ENCODE results near the gene ST3GAL5.

The ST3GAL5 gene

DNA sequence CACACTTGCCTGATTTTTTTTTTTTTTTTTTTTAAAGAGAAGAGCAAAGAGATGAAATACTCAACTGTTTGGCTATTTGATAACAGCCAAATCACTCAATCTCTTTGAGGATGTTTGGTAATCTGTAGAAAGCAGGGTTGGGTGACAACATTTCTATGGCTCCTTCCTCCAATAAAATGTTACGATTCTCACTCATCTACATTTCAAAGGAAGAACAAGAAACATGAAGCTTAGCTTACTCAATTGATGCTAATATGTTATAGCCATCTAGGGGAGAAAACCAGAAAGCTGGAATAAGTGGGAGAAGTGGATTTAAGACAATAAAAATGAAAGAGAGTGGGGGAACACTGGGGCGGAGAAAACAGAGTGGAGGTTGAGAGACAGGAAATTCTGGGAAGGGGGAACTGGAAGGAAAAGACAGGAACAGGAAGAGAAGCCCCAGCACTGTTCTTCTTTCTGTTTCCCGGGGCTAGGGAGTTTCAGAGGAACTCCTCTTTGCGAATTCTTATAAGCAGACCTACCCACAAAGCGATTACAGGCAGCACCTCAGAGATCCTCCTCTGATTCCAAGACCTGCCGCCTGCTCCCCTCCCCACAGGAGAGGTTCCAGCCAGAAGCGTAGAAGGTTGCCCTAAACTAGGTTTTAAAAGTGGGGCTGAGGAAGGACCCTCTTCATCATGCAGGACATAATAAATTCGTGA lies 13.3 kb downstream of the ST3GAL5 start:
- TF ChIP-seq, protein P1, sequence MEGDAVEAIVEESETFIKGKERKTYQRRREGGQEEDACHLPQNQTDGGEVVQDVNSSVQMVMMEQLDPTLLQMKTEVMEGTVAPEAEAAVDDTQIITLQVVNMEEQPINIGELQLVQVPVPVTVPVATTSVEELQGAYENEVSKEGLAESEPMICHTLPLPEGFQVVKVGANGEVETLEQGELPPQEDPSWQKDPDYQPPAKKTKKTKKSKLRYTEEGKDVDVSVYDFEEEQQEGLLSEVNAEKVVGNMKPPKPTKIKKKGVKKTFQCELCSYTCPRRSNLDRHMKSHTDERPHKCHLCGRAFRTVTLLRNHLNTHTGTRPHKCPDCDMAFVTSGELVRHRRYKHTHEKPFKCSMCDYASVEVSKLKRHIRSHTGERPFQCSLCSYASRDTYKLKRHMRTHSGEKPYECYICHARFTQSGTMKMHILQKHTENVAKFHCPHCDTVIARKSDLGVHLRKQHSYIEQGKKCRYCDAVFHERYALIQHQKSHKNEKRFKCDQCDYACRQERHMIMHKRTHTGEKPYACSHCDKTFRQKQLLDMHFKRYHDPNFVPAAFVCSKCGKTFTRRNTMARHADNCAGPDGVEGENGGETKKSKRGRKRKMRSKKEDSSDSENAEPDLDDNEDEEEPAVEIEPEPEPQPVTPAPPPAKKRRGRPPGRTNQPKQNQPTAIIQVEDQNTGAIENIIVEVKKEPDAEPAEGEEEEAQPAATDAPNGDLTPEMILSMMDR (IDR thresholded peaks at IDR 0.05; ENCODE audit: insufficient read depth, low read length) = no peak
- TF ChIP-seq GABPA (IDR thresholded peaks at IDR 0.05; ENCODE audit: low read depth) (no peak), POLR2AphosphoS5 (IDR thresholded peaks at IDR 0.05; ENCODE audit: low read depth) (no peak), SPI1 (IDR thresholded peaks at IDR 0.05; ENCODE audit: borderline replicate concordance, low read depth) (no peak)
- TF ChIP-seq, protein P2, sequence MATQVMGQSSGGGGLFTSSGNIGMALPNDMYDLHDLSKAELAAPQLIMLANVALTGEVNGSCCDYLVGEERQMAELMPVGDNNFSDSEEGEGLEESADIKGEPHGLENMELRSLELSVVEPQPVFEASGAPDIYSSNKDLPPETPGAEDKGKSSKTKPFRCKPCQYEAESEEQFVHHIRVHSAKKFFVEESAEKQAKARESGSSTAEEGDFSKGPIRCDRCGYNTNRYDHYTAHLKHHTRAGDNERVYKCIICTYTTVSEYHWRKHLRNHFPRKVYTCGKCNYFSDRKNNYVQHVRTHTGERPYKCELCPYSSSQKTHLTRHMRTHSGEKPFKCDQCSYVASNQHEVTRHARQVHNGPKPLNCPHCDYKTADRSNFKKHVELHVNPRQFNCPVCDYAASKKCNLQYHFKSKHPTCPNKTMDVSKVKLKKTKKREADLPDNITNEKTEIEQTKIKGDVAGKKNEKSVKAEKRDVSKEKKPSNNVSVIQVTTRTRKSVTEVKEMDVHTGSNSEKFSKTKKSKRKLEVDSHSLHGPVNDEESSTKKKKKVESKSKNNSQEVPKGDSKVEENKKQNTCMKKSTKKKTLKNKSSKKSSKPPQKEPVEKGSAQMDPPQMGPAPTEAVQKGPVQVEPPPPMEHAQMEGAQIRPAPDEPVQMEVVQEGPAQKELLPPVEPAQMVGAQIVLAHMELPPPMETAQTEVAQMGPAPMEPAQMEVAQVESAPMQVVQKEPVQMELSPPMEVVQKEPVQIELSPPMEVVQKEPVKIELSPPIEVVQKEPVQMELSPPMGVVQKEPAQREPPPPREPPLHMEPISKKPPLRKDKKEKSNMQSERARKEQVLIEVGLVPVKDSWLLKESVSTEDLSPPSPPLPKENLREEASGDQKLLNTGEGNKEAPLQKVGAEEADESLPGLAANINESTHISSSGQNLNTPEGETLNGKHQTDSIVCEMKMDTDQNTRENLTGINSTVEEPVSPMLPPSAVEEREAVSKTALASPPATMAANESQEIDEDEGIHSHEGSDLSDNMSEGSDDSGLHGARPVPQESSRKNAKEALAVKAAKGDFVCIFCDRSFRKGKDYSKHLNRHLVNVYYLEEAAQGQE (IDR thresholded peaks at IDR 0.05; ENCODE audit: insufficient replicate concordance, low read depth) = no peak
- Histone ChIP-seq H3K27me3 (ENCODE audit: insufficient read depth, poor library complexity, severe bottlenecking) (no peaks in the 10 kb centered on the region), H3K27ac (replicated peaks) (no peak overlapping the region), H3K4me3 (replicated peaks; ENCODE audit: insufficient read depth, low read length) (no peak overlapping the region)
- no peak for DNase-seq (ENCODE audit: low read depth in 1 of 2, low spot score in 1 of 2)

DNA sequence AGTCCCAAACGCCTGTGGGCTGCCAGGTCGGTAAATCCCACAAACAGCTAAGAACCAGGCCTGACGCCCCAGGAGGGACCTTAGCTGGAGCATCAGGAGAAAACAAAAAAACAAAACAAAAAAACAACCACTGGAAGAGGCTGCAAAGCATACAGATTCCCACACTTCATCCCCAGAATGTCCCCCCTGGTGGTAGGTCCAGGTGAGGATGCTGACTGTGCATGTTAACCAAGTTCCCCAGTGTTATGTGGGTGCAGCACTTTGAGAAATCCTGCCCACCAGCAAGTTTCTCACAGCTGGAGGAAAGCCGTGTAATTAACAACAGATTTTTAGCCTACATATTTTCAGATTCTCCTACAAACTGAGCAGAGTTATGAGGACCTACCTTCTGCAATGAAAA lies 15.1 kb downstream of the ST3GAL5 start:
- Histone ChIP-seq H3K27me3 (ENCODE audit: insufficient read depth, poor library complexity, severe bottlenecking) (no peaks in the 10 kb centered on the region), H3K4me3 (replicated peaks; ENCODE audit: insufficient read depth, low read length) (no peak overlapping the region), H3K27ac (replicated peaks) (no peak overlapping the region)
- TF ChIP-seq, protein P1 (IDR thresholded peaks at IDR 0.05; ENCODE audit: insufficient read depth, low read length) = no peak
- TF ChIP-seq POLR2AphosphoS5 (IDR thresholded peaks at IDR 0.05; ENCODE audit: low read depth) = no peak
- no peak for TF ChIP-seq GABPA (IDR thresholded peaks at IDR 0.05; ENCODE audit: low read depth)
- DNase-seq (ENCODE audit: low read depth in 1 of 2, low spot score in 1 of 2) = no peak

DNA sequence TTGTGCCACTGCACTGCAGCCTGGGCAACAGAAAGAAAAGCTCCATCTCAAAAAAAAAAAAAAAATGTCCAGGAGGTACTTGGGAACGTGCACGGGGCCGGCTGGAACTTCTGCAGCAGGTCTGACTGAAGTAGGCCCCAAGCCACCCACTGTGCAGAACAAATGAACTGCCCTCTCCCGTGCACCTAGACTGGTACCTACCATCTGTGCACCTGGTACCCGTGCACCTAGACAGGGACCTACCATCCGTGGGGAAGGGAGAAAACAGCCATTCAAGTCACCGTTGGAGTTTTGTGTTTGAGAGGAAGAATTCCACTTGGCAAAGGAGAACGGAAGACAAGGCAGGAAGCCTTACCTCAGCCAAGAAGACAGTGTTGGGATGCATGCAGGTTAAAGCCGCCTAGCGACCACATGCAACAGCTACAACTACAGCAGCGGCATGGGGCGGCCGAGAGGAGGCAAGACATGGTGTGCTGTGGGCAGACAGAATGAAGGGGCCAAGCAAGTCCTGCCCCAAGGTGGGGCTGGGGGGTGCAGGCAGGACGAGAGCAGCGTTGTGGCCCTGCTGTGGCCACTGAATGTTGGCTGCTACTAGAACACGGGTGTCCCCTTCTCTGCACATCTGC lies 16.1 kb downstream of the ST3GAL5 start:
- TF ChIP-seq POLR2AphosphoS5 (IDR thresholded peaks at IDR 0.05; ENCODE audit: low read depth) = no peak
- TF ChIP-seq GABPA (IDR thresholded peaks at IDR 0.05; ENCODE audit: low read depth) = no peak
- TF ChIP-seq SPI1 (IDR thresholded peaks at IDR 0.05; ENCODE audit: borderline replicate concordance, low read depth) = no peak
- TF ChIP-seq, protein P1 (IDR thresholded peaks at IDR 0.05; ENCODE audit: insufficient read depth, low read length) = no peak
- TF ChIP-seq, protein P2 (IDR thresholded peaks at IDR 0.05; ENCODE audit: insufficient replicate concordance, low read depth) = no peak

More for the DNA sequence above, 16.1 kb downstream of the ST3GAL5 start:
- H3K27ac ChIP-seq (replicated peaks) = no peak overlapping the region
- no peak overlapping the region for H3K4me3 ChIP-seq (replicated peaks; ENCODE audit: insufficient read depth, low read length)
- H3K27me3 ChIP-seq (ENCODE audit: insufficient read depth, poor library complexity, severe bottlenecking) = no peaks in the 10 kb centered on the region
- DNase-seq (ENCODE audit: low read depth in 1 of 2, low spot score in 1 of 2) = no peak

Measured in HL-60 (cell line).